GM21737 (cell line): ENCODE data around the gene HOXA4.

Experiments
- ATAC-seq: cut with Tn5 transposase; IDR thresholded peaks from one replicate; pipeline ENCODE4 v1.9.1; 2021; ENCODE audit warnings: mild to moderate bottlenecking, moderate library complexity; ENCODE audit not compliant: unreplicated experiment

HOXA4 gene

GRCh38 chr7:27130540-27131389 is at the start of gene HOXA4:
Gene HOXA4, minus strand, starts transcription at chr7:27130757. Its CDS starts 24 bp downstream, at chr7:27130733.
- no peak for ATAC-seq

- ATAC-seq, result no peak
These were observed 49.2 kb upstream of the HOXA4 start for GRCh38 chr7:27179503-27180430.

GRCh38 chr7:27179030-27179429 is 48.5 kb upstream of the HOXA4 start:
- ATAC-seq, result no peak

GRCh38 chr7:27178366-27178765 is 47.8 kb upstream of the HOXA4 start:
- no peak for ATAC-seq

GRCh38 chr7:27177795-27178320 is 47.3 kb upstream of the HOXA4 start:
- ATAC-seq, result no peak

GRCh38 chr7:27176962-27177794 is 46.6 kb upstream of the HOXA4 start:
- no peak for ATAC-seq

- ATAC-seq, result no peak
These were observed 45.9 kb upstream of the HOXA4 start for GRCh38 chr7:27176524-27176845.

GRCh38 chr7:27175626-27176523 is 45.3 kb upstream of the HOXA4 start:
- no peak for ATAC-seq

GRCh38 chr7:27174874-27175625 is 44.5 kb upstream of the HOXA4 start:
- no peak for ATAC-seq

- ATAC-seq, result no peak
These were observed 43.7 kb upstream of the HOXA4 start, which contains the start of gene HOXA10 for GRCh38 chr7:27173956-27174873. Gene HOXA10, minus strand, starts transcription at chr7:27174320. Its CDS starts 14 bp downstream, at chr7:27174306.

- no peak for ATAC-seq
These were observed 43.0 kb upstream of the HOXA4 start for GRCh38 chr7:27173511-27173955.

GRCh38 chr7:27172823-27173510 is 42.4 kb upstream of the HOXA4 start:
- no peak for ATAC-seq

GRCh38 chr7:27172315-27172774 is 41.8 kb upstream of the HOXA4 start:
- ATAC-seq, result no peak

GRCh38 chr7:27171637-27172314 is 41.2 kb upstream of the HOXA4 start:
- no peak for ATAC-seq

GRCh38 chr7:27171325-27171636 is 40.7 kb upstream of the HOXA4 start:
- ATAC-seq, result no peak

- no peak for ATAC-seq
These were observed 40.1 kb upstream of the HOXA4 start for GRCh38 chr7:27170426-27171324.
